Glutamatergic neuron (in vitro differentiated cells): ENCODE results near the gene PTDSS2. TPM values are rescaled to one million over a fixed set of nuclear protein-coding genes. Genes with fewer than 3 reads are reported as not detected.

Experiments used
- DNase-seq: peaks from one replicate; pipeline ENCODE4 v3.0.0; 2022
- H3K27ac Mint-ChIP-seq: one replicate; pipeline ENCODE4 v1.8.0; 2020; ENCODE audit warnings: mild to moderate bottlenecking, mixed read lengths, inconsistent platforms; ENCODE audit not compliant: unreplicated experiment
- H3K27me3 Mint-ChIP-seq: one replicate; pipeline ENCODE4 v1.8.0; 2020; ENCODE audit warnings: mild to moderate bottlenecking, moderate library complexity, mixed read lengths, inconsistent platforms; ENCODE audit not compliant: unreplicated experiment
- H3K36me3 Mint-ChIP-seq: one replicate; pipeline ENCODE4 v1.8.0; 2020; ENCODE audit warnings: mild to moderate bottlenecking, mixed read lengths, inconsistent platforms; ENCODE audit not compliant: unreplicated experiment
- H3K4me1 Mint-ChIP-seq: one replicate; pipeline ENCODE4 v1.8.0; 2020; ENCODE audit warnings: mild to moderate bottlenecking, low read depth, mixed read lengths, inconsistent platforms; ENCODE audit not compliant: unreplicated experiment
- H3K4me3 Mint-ChIP-seq: one replicate; pipeline ENCODE4 v1.8.0; 2020; ENCODE audit warnings: mild to moderate bottlenecking, mixed read lengths, inconsistent platforms; ENCODE audit not compliant: unreplicated experiment
- H3K9me3 Mint-ChIP-seq: one replicate; pipeline ENCODE4 v1.8.0; 2020; ENCODE audit warnings: mild to moderate bottlenecking, moderate library complexity, mixed read lengths, inconsistent platforms; ENCODE audit not compliant: unreplicated experiment
- CTCF ChIP-seq: fragments of 200-600 bp; sonication (generic); IDR thresholded peaks from one replicate; pipeline ENCODE4 v1.5.0; 2021; ENCODE audit not compliant: partially characterized antibody, unreplicated experiment
- total RNA-seq: library from RNA; stranded (reverse); fragmentation: NEBNext Ultra II Directional; extraction: Animal tissue kit (Norgen Biotek cat#: 25700); gene quantifications from one replicate; pipeline ENCODE4 v1.2.1, GENCODE V29; 2021; ENCODE audit not compliant: unreplicated experiment

Gene PTDSS2
- total RNA-seq, 1 donor from 2014 or later, result 123 TPM

DNA sequence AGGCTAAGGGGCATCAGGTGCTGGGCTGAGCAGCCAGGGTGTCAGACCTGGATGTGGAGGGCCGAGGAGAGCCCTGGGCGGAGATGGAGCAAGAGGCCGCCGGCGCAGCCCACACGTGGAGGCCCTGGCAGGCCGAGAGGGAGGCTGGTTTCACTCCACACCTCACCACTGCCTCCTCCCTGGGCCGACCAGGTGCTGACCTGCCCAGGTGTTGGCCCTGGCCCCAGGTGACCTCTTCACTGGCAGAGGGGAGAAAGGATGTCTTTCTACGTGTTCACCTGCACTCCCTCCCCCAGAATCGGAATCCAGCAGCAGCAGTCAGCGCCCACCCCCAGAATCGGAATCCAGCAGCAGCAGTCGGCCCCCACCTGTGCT is 9.0 kb upstream of the PTDSS2 start:
- peaks cover 4% of the 10 kb centered on the region for H3K9me3 Mint-ChIP-seq
- no peak for DNase-seq
- no peak overlapping the region for H3K4me3 Mint-ChIP-seq

DNA sequence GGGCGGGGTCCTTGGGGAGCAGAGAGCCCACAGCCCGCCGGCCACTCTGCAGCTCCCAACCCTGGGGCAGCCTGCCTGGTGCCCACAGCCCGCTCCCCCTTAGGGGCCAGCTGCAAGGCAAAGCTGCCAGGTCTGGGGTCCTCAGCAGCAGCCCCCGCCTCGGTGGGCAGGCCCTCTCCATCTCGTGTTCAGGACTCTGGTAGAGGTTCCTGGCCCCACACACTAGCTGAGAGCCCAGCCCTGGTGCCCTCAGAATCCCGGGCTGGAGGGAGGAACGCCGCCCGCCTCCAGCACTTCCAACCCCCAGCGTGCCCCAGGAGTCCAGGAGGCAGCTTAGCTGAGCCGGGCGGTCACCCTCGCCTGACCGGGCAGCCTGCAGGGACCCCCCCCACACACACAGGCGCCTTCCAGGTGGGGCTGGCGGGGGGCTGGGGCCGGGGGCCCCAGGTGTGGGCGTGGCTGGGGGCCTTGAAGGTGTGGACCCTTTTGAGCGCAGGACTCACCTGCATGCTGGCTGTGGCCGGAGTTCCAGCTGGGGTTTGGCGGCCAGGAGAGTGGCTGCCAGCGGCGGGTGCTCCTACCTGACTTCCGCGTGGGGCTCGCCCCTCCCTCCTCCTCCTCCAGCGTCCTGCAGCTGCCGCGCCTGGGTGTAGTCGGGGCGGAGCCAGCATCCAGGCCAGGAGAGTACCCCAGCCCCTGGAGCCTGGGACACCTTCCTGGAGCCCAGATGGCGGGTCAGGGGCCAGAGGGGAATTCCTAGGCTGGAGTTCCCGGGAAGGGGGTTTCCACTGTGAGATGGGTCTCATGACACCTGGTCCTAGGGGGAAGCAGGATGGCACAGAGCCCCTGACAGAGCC is 8.4 kb upstream of the PTDSS2 start, which contains the start of gene ANO9:
Gene ANO9, minus strand, starts transcription at position 594 of the 857 bp plus-strand sequence. Its CDS starts 85 bp downstream, at position 509.
- peaks cover 1% of the 10 kb centered on the region for H3K9me3 Mint-ChIP-seq
- H3K4me3 Mint-ChIP-seq, result no peak within 1 kb of the TSS
- no peak for TF ChIP-seq CTCF
- peaks cover 12% of the 10 kb centered on the region for H3K4me1 Mint-ChIP-seq
- no peak within 1 kb of the TSS for H3K27ac Mint-ChIP-seq
- H3K27me3 Mint-ChIP-seq, result peaks cover 4% of the 10 kb centered on the region
- no peak for DNase-seq
- H3K36me3 Mint-ChIP-seq, result no peaks in the 10 kb centered on the region

More for the DNA sequence above, 9.0 kb upstream of the PTDSS2 start:
- H3K27me3 Mint-ChIP-seq, result peaks cover 4% of the 10 kb centered on the region
- H3K27ac Mint-ChIP-seq, result no peak overlapping the region
- TF ChIP-seq CTCF, result no peak
- peaks cover 12% of the 10 kb centered on the region for H3K4me1 Mint-ChIP-seq
- H3K36me3 Mint-ChIP-seq, result no peaks in the 10 kb centered on the region

DNA sequence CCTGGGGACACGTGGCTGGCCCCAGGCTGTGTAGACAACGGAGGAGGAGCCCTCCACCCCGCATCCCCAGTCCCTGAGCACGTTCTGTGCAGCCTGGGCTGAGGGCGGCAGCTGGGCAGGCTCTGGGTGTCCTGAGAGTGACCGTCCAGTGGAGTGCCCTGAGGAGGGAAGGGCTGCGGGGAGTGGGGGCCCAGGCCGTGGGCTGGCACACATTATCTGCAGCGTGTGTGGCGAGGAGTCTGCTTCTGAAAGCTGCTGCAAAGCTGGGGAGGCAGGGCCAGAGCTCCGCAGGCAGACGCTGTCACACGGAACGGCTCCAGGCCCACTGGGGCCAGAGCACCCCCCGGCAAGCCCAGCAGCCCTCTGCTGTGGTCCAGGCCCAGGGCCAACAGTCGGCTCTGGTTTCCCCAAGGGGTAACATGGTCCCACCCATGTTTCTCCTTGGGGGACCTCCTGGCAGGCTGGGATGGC is 7.4 kb upstream of the PTDSS2 start:
- Mint-ChIP-seq H3K27ac (peak overlapping the region; percentile 43), H3K36me3 (no peaks in the 10 kb centered on the region), H3K27me3 (peaks cover 4% of the 10 kb centered on the region), H3K4me1 (peaks cover 12% of the 10 kb centered on the region), H3K9me3 (peaks cover 1% of the 10 kb centered on the region), H3K4me3 (no peak overlapping the region)
- no peak for TF ChIP-seq CTCF
- DNase-seq, result no peak

GRCh38 chr11:443542-444199 is 6.4 kb upstream of the PTDSS2 start:
- no peak for TF ChIP-seq CTCF
- peak overlapping the region; percentile 8 for H3K27ac Mint-ChIP-seq
- DNase-seq, result no peak
- no peaks in the 10 kb centered on the region for H3K36me3 Mint-ChIP-seq
- H3K27me3 Mint-ChIP-seq, result peaks cover 4% of the 10 kb centered on the region
- no peak overlapping the region for H3K4me3 Mint-ChIP-seq
- H3K4me1 Mint-ChIP-seq, result peaks cover 6% of the 10 kb centered on the region
- peaks cover 3% of the 10 kb centered on the region for H3K9me3 Mint-ChIP-seq
